Ureter (tissue), 1 donor: ENCODE data around the gene MALRD1. TPM values are rescaled to one million over a fixed set of nuclear protein-coding genes. Genes with fewer than 3 reads are reported as not detected.
"Not testable (repeated sequence)": the region's sequence is repeated elsewhere in the genome, so short reads cannot be mapped to it uniquely, and the experiment has no call there.

Experiments
- DNase-seq: peaks from one replicate; pipeline ENCODE4 v3.0.0-alpha.2; 2020; ENCODE audit warnings: low spot score
- total RNA-seq: library from RNA; stranded (reverse); gene quantifications from one replicate; pipeline ENCODE4 v1.2.4, GENCODE V29; 2023
- donor health status: DM: yes; HTN: yes; CAD: no.

The MALRD1 gene
- total RNA-seq, 1 donor from 2014 or later, result 2.3 TPM

DNA sequence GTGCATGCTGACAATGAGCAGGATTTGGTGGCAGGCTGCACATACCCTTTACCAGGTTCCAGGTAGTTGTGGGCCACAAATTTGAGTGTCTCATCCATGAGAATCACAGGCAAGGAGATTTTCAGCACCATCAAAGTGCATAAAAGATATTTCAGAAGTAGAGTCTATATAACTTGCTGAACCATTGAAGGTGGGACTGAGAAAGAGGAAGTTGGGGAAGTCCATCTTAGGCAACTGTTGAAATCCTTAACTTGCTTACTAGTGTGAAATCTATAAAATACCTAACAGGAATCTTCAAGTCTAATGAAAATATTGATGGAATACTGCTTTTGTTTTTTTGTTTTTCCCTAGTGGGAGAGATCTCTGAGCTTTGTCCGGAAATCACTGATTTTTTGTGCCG lies 442.6 kb downstream of the MALRD1 start:
- DNase-seq, result no peak

DNA sequence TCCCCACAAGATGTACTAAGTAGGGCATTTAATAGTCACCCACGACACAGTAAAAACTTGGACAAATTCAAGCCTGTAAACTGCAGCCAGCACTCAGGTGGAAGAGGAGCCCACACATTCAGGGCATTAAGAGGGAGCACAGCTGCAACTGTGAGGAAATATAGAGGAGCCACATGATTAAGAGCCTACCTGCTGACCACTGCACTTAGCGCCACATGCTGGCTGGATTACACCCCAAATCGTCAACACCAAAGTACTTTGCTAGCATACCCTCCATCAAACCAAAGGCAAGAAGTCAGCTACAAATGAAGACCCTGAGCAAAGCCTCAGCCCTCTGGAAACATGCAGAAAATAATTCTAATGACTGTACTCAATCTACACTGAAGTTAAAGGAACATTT lies 445.3 kb downstream of the MALRD1 start:
- no peak for DNase-seq

DNA sequence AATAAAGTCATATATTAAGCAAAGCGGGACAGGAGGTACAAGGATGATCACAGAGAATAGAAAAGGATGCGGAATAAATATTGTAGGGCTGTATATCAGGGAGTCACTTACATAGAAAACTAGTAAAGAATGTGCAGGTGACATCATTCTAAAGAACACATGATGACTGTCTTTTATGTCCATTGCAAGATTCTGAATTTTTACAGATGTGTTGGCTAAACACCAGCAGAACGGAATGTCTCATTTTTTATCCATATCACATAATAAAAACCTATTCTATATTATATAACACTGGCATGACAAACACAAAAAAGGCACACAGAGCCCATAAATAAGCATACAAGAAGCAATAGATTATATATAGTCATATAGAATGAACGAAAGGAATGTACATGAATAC lies 448.4 kb downstream of the MALRD1 start:
- no peak for DNase-seq

- DNase-seq, result no peak
These were observed 450.0 kb downstream of the MALRD1 start for GRCh38 chr10:19498393-19499290.

GRCh38 chr10:19499291-19499770 lies 450.7 kb downstream of the MALRD1 start:
- no peak for DNase-seq

GRCh38 chr10:19500959-19501358 lies 452.4 kb downstream of the MALRD1 start:
- DNase-seq, result no peak

DNA sequence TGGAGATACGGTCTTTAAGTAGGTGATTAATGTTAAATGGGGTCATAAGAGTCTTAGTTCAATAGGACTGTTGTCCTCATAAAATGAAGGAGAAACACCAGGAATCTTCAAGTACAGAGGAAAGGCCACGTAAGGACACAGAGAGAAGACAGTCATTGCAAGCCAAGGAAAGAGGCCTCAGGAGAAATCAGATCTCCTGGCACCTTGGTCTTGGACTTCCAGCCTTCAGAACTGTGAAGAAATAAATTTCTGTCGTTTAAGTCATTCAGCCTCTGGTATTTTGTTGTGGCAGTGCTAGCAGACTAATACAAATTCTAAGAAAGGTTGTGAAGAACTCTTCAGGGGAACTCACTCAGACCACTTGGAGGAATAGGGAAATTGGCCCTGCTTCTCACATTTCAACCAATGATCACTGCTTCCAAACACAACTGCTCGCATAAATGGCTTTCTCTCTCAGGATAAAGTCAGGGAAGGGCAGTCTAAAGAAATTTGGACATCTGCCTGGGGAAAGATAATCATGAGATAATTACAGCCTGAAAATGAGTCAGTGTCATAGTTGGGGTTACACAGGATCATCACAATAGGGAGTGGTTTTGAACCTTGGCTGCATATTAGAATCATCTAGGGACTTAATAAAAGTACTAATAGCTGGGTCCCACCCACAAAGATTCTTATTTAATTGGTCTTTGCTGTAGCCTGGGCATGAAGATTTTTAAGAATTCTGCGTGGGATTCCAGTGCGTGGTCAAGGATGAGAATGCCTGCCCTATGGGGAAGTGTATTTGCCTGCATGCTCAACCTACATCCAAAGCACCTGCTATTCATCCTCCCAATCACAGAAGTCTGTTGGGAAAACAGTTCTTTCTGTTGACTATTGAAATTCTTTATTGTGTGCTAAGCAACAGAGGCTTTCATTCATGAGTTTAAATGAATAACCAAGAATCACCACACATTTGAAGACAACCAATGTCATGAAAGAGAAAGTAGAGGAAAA lies 457.0 kb downstream of the MALRD1 start:
- no peak for DNase-seq

- not testable (repeated sequence) for DNase-seq
These were observed 461.6 kb downstream of the MALRD1 start for GRCh38 chr10:19510005-19510732.

DNA sequence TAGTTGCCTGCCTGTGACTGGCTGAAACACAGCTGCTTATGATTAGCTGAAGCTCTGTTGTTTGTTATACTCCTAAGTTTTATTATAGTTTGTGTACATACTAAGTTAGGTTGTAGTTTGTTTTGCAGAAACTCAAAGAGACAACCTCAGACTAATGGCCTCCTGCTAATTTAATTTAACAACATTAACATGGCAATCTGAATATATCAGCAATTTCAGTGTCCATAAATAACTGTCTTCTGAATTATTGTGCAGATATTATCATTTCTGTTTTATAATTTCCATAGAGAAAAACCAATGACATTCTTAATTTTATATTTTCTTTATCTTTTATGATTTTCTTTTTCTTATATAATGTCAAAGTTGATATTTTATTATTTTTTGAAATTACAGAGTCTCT lies 469.5 kb downstream of the MALRD1 start:
- no peak for DNase-seq

- no peak for DNase-seq
These were observed 470.0 kb downstream of the MALRD1 start for GRCh38 chr10:19518632-19519031.

GRCh38 chr10:19531324-19531723 lies 482.7 kb downstream of the MALRD1 start:
- DNase-seq, result no peak

- no peak for DNase-seq
These were observed 483.8 kb downstream of the MALRD1 start for GRCh38 chr10:19532411-19532810.

GRCh38 chr10:19541299-19541698 lies 492.7 kb downstream of the MALRD1 start:
- DNase-seq, result no peak

- DNase-seq, result no peak
These were observed 497.6 kb downstream of the MALRD1 start for GRCh38 chr10:19546224-19546623.

GRCh38 chr10:19549503-19549902 lies 500.9 kb downstream of the MALRD1 start:
- DNase-seq, result no peak

- DNase-seq, result no peak
These were observed 508.1 kb downstream of the MALRD1 start for GRCh38 chr10:19556666-19557065.

GRCh38 chr10:19561181-19561580 lies 512.6 kb downstream of the MALRD1 start:
- DNase-seq, result no peak

GRCh38 chr10:19563388-19564141 lies 515.0 kb downstream of the MALRD1 start:
- no peak for DNase-seq

DNA sequence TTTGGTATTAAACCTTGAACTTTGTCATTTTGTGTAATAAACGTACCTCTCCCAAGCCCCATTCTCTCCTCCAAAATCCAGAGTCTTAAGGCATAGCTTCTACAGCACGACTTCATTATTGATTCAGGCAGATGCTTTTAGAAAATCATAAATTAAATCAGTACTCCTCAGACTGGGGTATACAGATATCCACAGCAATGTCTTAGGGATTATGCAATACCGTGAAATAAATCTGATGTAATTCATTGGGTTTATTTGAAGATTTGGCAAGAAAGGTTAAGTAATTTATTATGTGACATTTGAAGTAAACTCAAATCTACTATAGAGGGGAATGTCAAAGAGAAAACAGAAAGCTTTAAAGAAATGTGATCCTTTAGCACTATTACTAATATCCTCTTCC lies 521.5 kb downstream of the MALRD1 start:
- DNase-seq, result no peak

DNA sequence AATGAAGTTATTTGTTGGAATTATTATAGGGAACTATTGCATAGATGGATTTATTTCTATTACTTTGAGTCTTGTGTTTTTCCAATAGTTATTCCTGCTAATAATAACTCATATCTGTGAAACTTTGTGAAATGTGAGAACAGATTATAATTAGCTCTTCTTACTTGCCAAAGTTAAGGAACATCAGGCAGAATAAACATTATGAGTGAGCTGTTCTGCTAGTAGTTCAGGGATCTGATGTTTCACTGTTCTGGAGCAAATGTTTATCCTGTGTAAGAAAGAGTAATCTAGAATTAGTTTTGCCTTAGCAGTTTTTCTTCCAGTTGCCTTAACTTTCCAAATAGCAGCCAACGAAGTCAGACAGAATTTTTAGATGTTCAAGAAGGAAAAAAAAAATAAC lies 522.4 kb downstream of the MALRD1 start:
- DNase-seq, result no peak

DNA sequence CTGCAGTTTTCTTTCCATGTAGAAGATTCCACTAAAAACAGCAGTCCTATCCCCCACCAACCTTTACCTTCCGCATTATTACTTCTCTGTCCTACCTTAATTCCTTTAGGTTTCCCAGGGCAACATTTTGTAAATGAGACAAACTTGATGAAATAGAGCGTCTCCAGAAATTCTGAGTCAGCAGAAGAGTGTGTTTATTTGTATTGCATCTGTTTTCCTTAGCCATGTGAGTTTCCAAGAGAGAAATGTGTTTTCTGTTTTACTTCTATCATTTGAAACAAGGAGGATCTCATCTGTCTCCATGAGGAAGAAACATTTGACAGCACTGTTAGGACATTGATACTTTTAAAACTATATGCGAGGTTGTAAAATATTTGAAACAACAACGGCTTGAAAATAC lies 523.5 kb downstream of the MALRD1 start:
- no peak for DNase-seq
